GM18505 (cell line): ENCODE results near the gene EXOC3L4.
"Not testable (repeated sequence)": the region's sequence is repeated elsewhere in the genome, so short reads cannot be mapped to it uniquely, and the experiment has no call there.

Experiments used
- ATAC-seq: cut with Tn5 transposase; IDR thresholded peaks from one replicate; pipeline ENCODE4 v1.9.1; 2021; ENCODE audit not compliant: unreplicated experiment
- POLR2A ChIP-seq: IDR thresholded peaks from 4 replicates; pipeline ENCODE4 v1.6.1; 2011; ENCODE audit warnings: borderline replicate concordance; ENCODE audit not compliant: insufficient read depth, insufficient read length; ENCODE audit errors: extremely low read depth

EXOC3L4 gene

GRCh38 chr14:103143506-103143905 is 49.0 kb downstream of the EXOC3L4 start:
- no peak for ATAC-seq
- TF ChIP-seq POLR2A, result no peak

DNA sequence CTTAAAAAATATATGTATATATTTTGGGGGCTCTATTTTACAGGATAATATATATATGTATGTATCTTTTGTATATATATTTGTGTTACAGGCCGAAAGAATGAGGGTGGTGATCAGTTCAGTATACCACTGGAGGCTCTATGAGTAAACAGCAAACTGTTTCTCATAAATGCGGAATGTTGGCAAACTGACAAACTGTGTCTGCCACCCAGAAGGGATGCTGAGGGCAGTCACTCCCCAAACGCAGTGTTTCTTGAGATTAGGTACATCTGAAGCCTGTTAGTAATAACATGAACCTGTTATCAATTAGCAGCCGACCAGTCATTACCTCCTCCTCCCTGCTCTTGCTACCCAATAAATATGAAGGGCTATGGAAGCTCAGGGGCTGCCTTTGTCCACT is 49.6 kb downstream of the EXOC3L4 start:
- ATAC-seq, result no peak
- no peak for TF ChIP-seq POLR2A

DNA sequence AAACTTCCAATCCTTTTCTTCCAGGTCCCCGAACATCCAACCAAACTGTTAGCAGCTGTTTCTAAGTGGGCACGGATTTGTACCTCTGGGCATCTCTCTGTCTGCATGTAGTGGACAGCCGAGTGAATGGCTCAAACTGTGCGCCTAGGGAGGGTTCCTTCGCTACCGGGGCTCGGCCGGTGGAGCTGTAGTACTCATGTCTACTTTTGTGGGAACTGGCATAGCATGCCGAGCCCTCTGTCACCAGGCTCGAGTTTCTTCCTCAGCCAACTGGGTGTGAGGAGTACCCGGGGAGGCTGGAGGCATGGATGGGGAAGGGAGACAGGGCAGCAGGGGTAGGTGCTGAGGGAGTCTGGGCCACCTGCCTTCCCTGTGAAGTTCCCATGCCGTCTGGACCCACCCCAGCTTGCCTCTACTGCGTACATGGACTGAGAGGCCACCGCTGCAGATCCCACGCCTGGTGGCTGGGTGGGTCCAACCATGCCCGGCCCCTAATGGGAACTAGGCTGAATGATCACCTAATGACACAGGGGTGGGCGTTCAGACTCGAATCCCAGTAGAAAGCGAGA is 51.7 kb downstream of the EXOC3L4 start:
- no peak for ATAC-seq
- no peak for TF ChIP-seq POLR2A

- ATAC-seq, result no peak
- TF ChIP-seq POLR2A, result no peak
Measured at GRCh38 chr14:103149351-103150237, 55.1 kb downstream of the EXOC3L4 start.

DNA sequence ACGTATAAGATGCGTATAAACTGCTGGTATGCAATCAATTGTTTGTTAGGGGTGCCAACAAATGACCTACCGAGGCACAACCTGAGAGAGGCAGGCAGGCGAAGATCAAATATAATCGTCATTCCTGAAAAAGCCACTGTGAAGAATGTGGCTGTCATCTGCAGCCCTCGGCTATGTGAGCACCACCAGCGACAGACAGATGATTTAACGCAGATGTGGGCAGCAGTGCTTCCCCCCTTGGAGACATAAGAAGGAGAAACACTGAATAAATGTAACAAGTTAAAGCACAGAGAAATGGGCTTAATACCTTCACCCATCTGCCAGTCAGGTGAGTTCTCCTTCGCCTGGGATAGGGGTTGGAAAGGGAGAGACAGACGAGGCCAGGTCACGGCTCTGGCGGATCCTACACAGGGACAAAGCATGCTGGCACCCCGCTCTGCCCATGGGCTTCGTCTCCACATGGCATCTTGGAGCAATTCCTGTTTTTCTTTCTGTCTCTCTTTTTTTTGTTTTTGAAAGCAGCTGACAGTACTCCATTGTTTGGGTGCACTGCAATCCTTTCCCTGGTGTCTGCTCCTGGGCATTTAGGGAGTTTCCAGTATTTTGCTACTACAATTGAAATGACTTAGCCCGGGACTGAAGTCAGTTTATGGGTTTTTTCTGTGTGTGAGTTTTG is 56.9 kb downstream of the EXOC3L4 start:
- TF ChIP-seq POLR2A, result no peak
- ATAC-seq, result no peak

DNA sequence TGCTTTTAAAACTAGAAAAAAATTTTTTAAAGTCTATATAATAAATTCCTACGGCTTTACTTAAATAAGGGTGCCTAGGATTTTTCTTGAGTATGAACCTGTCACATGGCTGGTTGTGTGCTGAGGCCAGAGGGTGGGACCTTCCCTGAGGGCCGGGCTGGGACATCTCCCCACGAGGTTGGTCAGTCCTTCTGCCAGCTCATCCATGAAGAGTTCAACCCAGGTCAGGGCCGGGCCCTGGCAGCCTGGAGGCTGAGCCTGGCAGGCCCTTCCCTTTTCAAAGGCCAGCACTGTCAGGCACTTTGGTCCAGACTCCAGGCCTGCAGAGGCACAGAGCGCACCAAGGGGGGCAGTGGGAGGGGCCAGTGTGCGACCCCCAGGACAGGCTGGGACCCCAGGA is 60.5 kb downstream of the EXOC3L4 start:
- no peak for ATAC-seq
- no peak for TF ChIP-seq POLR2A

DNA sequence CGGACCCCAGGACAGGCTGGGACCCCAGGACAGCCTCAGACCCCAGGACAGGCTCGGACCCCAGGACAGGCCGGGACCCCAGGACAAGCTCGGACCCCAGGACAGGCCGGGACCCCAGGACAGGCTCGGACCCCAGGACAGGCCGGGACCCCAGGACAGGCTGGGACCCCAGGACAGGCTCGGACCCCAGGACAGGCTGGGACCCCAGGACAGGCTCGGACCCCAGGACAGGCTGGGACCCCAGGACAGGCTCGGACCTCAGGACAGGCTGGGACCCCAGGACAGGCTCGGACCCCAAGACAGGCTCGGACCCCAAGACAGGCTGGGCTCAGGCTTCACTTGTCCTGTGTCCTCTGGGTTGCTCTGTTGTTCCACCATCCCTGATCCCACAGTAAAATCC is 60.9 kb downstream of the EXOC3L4 start:
- not testable (repeated sequence) for ATAC-seq

- no peak for ATAC-seq
- TF ChIP-seq POLR2A, result no peak
Measured at GRCh38 chr14:103155826-103156394, 61.4 kb downstream of the EXOC3L4 start.

GRCh38 chr14:103156651-103157378 is 62.3 kb downstream of the EXOC3L4 start:
- no peak for ATAC-seq
- TF ChIP-seq POLR2A, result no peak

GRCh38 chr14:103157969-103158368 is 63.4 kb downstream of the EXOC3L4 start:
- ATAC-seq, result no peak
- TF ChIP-seq POLR2A, result no peak

DNA sequence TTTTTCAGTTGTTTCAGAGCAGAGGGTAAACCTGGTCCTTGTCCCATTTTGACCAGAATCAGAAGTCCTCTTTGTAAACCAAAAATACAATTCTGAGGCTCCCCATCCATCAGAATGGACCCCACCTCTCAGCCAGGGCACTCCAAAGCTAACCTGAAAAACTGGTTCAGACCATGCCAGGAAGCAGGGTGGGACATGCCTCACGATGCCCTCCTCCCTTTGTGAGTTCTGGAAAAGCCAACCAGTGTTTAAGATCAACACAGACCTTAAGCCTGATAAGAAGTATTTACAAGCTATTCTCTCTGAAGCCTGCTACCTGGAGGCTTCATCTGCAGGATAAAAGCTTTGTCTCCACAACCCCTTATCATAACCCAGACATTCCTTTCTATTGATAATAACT is 64.2 kb downstream of the EXOC3L4 start:
- no peak for ATAC-seq
- TF ChIP-seq POLR2A, result no peak
